Measurements from ENCODE around the gene SPINK9.

Gene SPINK9

DNA sequence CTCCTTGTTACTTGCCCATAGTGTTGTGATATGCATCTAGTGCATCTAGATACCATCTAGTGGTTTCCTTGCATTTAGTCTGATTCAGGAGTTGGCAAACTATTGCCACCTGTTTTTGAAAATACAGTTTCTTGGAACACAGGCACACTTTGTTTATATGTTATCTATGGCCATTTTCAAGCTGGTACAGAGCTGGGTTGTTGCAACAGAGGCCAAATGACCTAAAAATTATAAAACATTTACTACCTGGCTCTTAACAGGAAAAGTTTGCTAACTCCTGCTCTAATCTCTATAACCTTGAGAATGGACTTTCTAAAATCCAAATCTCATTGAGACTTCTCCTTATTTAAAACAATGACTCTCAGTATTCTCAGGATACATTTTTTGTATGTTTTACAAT, 29.0 kb downstream of the SPINK9 start:
- DNase-seq (ENCODE audit: low read depth in 2 of 3, low spot score in 2 of 3): no peak

DNA sequence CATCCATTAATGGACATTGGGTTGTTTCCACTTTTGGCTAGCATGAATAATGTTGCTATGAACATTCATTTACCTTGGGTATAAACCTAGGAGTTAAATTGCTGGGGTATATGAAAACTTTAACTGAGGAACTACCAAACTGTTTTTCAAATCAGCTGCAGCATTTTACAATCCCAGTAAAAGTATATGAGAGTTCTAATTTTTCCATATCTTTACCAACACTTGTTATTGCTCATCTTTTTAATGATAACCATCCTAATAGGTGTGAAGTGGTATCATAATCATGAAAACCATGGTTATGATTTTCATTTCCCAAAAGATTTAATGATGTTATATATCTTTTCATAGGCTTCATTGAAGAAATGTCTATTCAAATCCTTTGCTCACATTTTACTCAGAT, 32.9 kb downstream of the SPINK9 start:
- DNase-seq (ENCODE audit: low read depth in 2 of 3, low spot score in 2 of 3): no peak

- no peak for DNase-seq (ENCODE audit: low read depth in 2 of 3, low spot score in 2 of 3)
Measured at GRCh38 chr5:148372166-148372725, 36.9 kb downstream of the SPINK9 start.

GRCh38 chr5:148372893-148373292, 37.5 kb downstream of the SPINK9 start:
- DNase-seq (ENCODE audit: low read depth in 2 of 3, low spot score in 2 of 3): no peak

DNA sequence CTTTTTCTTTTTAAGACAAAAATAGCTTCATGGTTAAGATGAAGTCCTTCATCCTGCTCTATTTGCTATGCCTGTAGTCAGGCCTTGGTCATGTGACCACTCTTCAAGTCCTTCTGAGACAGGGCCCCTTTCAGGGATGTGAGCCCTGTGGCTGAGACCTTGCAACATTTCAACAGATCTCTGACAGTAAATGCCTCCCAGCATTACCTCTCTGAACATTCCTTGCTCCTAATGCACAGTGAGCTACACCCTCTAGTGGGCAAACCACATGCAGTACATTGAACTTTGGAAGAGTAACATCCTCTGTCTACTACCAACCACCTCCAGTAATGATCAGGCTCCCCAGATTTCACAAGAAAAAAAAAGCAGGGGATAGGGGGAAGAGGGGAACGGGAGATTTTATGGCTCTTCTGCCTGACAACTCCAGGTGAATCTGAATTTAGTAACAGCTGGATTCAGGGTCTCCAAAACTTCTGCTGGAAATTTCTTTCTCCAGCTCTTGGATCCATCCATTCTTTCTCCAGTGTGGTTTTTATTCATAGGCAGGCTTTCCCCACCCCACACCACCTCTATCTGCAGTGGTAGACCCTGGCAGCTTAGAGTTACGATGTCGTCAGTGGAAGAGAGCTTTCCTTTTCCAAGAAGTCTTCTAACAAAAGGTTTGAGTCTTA, 39.5 kb downstream of the SPINK9 start:
- no peak for DNase-seq (ENCODE audit: low read depth in 2 of 3, low spot score in 2 of 3)

- DNase-seq (ENCODE audit: low read depth in 2 of 3, low spot score in 2 of 3): no peak
Measured at GRCh38 chr5:148376198-148376597, 40.8 kb downstream of the SPINK9 start.

- no peak for DNase-seq (ENCODE audit: low read depth in 2 of 3, low spot score in 2 of 3)
Measured at GRCh38 chr5:148378670-148379069, 43.3 kb downstream of the SPINK9 start.

DNA sequence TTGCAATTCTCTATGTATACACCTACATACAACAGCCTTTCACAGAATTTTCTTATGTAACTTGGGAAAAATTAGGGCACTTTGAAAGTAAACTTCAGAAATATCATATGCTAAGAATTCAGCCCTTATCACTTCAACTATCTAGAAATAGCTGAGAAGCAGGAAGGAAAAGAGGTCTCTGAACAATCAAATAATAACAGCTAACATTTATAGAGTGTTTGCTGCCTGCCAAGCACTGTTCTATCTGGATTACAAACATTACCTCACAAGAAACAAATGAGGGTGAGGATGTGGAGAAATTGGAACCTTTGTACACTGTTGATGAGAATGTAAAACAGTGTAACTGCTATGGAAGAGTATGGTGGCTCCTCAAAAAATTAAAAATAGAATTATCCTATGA, 44.0 kb downstream of the SPINK9 start:
- no peak for DNase-seq (ENCODE audit: low read depth in 2 of 3, low spot score in 2 of 3)

DNA sequence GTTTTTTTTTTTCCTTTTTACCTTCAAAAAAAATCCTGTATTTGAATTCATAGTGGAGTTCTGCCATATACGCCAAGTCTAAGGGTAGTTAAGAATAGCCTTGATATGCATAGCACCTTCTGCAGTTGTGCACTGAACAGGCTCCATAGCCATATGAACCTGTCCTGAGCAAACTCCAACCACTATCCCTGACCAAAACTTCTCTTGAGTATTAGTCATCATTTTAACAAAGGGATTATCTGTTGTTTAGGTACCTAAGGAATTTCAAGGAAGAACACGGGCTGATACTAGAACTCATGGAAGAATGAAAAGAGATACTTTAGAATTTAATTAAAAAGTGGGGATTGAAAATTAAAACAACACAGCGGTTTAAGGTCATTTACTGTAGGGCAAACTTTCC, 46.5 kb downstream of the SPINK9 start:
- no peak for DNase-seq (ENCODE audit: low read depth in 2 of 3, low spot score in 2 of 3)

- DNase-seq (ENCODE audit: low read depth in 2 of 3, low spot score in 2 of 3): no peak
Measured at GRCh38 chr5:148382961-148383360, 47.6 kb downstream of the SPINK9 start.

DNA sequence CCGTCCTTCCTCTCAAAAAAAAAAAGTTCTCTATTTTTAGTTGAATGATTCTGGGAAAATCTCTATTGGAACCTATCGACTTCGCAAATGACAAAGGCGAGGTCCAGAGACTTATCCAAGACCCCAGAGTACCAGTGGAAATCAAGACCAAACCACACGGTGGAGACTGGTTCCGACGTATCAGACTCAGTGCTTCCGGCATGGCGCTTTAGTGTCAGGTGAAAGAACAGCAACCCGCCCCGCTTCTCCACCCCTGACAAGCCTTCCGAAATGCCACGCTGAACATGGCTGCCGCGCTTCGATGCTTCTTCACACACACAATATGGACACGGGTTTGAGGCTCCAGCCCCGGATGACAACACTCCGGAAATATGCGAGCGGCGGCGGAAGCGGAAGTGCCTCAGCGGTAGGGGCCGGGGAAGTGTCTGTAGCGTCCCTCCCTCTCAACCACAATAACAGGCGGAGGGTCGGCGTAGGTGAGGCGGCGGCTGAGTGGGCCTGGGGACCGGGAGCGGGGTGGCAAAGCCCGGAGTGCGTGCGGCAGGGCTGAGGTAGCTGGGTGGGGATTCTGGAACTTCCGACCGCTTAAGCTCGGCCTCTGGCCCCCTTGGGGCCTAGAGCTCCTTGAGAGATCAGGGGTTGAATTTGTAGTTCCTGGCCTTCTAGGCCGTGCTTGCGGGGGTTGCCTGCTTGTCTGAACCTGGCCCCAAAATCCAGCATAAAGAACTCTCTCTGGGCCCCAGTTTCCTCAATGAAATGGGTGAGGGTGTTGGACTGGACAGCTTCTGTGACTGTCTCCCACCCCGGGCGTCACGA, 48.4 kb downstream of the SPINK9 start, which contains the start of gene FBXO38:
Gene FBXO38 (plus strand): TSS at position 395 of the 816 bp plus-strand sequence. CDS start 10,819 bp downstream, outside the sequence.
- DNase-seq (ENCODE audit: low read depth in 2 of 3, low spot score in 2 of 3): peak; percentile 80 to 91 (median 89)

DNA sequence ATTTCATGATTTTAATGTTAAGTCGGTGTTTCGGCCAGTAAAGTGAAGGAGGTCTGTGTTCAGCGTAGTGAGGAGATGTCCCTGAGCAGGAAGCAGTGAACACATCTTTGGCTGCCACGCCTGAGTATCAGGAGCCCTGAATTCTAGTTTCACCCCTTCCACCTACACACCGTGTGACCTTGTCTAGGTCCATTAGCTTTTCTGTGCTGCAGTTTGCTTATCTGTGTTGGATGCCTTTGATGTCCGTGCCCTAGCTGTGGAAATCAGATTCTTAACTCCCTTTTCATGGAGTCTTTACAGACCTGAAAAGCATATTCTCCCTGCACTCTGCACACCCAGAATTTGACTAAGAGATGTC, 49.0 kb downstream of the SPINK9 start:
- DNase-seq (ENCODE audit: low read depth in 2 of 3, low spot score in 2 of 3): peak in 1 of 3 experiments; percentile 2

GRCh38 chr5:148385094-148385493, 49.7 kb downstream of the SPINK9 start:
- no peak for DNase-seq (ENCODE audit: low read depth in 2 of 3, low spot score in 2 of 3)

DNA sequence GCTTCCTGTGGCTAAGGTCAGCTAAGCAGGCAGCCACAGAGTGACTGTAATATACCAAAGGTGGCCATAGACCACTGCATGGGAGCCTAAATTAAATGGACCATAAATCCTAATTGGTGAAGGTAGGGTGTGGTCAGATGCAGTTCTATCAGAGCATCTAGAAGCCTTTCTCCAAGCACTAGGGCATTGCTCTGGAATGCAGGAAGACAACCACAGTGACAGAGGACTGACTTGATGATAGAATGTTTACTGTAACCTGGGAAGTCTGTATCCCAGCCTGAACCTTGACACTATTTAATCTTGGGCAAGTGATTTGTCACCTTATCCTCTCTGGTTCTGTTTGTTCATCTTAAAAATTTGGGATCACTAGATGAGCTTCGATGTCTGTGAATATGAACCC, 50.7 kb downstream of the SPINK9 start:
- no peak for DNase-seq (ENCODE audit: low read depth in 2 of 3, low spot score in 2 of 3)

DNA sequence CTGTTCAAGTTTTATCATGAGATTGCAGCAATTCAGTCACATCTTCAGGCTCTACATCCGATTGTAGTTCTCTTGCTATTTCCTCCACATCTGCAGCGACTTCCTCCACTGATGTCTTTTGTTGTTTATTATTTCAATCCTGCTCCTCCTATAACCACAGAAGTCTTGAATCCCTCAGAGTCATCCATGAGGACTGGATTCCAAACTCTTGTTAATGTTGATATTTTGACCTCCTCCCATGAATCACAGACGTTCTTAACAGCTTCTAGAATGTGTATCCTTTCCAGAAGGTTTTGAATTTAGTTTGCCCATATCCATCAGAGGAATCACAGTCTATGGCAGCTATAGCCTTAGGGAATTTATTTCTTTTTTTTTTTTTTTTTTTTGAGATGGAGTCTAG, 52.0 kb downstream of the SPINK9 start:
- no peak for DNase-seq (ENCODE audit: low read depth in 2 of 3, low spot score in 2 of 3)

DNA sequence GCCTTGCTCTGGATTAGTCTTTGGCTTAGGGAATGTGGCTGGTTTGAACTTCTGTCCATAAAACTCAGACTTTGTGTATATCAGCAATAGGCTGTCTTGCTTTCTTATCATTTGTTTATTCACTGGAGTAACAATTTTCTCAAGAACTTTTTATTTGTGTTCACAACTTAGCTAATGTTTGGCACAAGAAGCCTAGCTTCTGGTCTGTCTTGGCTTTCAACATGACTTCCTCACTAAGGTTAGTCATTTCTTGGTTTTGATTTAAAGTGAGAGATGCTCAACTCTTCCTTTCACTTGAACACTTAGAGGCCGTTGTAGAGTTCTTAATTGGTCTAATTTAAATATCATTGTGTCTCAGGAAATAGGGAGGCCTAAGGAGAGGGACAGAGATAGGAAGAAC, 53.3 kb downstream of the SPINK9 start:
- no peak for DNase-seq (ENCODE audit: low read depth in 2 of 3, low spot score in 2 of 3)

Measured in activated CD8-positive, alpha-beta memory T cell treated with anti-CD3 and anti-CD28 coated beads for 48 hours (primary cell).